Cardiac muscle cell (in vitro differentiated cells and primary cell): ENCODE results near the gene ERGIC3. TPM values are rescaled to one million over a fixed set of nuclear protein-coding genes. Genes with fewer than 3 reads are reported as not detected.
"Not testable (repeated sequence)": the region's sequence is repeated elsewhere in the genome, so short reads cannot be mapped to it uniquely, and the experiment has no call there.

ENCODE experiments used
- DNase-seq, 2 donors: peaks; one replicate each; pipeline versions ENCODE4 v3.0.0 to v3.0.0-alpha.2; 2010 to 2017; ENCODE audit warnings: low read depth in 1 of 2, low spot score in 1 of 2
- H3K27ac ChIP-seq: fragments of 200-600 bp; sonication (generic); 2 replicates; pipeline ENCODE4 v1.5.1; 2016
- H3K27me3 ChIP-seq: fragments of 200-600 bp; sonication (generic); 2 replicates; pipeline ENCODE4 v1.6.0; 2016; ENCODE audit warnings: control low read depth
- H3K36me3 ChIP-seq: fragments of 200-600 bp; sonication (generic); 2 replicates; pipeline ENCODE4 v1.5.1; 2016; ENCODE audit warnings: control low read depth
- H3K4me1 ChIP-seq: fragments of 200-600 bp; sonication (generic); 2 replicates; pipeline ENCODE4 v1.8.1; 2017; ENCODE audit warnings: low read depth, mild to moderate bottlenecking, mixed run types
- H3K4me3 ChIP-seq: fragments of 200-600 bp; sonication (generic); 2 replicates; pipeline ENCODE4 v1.5.1; 2016; ENCODE audit warnings: mild to moderate bottlenecking
- H3K9me3 ChIP-seq: fragments of 200-600 bp; sonication (generic); 2 replicates; pipeline ENCODE4 v1.5.1; 2017; ENCODE audit warnings: low read depth, mild to moderate bottlenecking, control low read depth
- polyA plus RNA-seq: library from polyadenylated mRNA; unstranded; fragments of >200 nt; fragmentation: Nextera tagmentation; extraction: Ambion mirVana; gene quantifications from 2 replicates; pipeline ENCODE4 v1.2.1, GENCODE V29; 2016
- total RNA-seq: library from RNA; depleted of rRNA; stranded (reverse); fragments of >200 nt; gene quantifications from 2 replicates; pipeline ENCODE4 v1.2.3, GENCODE V29; 2016
- TF ChIP-seq, protein P1 (sequence below): IDR thresholded peaks from 2 replicates; pipeline ENCODE4 v1.5.1; 2012; ENCODE audit warnings: low read depth, mild to moderate bottlenecking, low read length

The ERGIC3 gene
- total and polyA plus RNA-seq, 2 experiments from 2014 or later: 170 to 213 TPM

- H3K36me3 ChIP-seq: no peaks in the 10 kb centered on the region
- peak overlapping the region; percentile 25 for H3K27ac ChIP-seq
- H3K4me1 ChIP-seq: peaks cover 10% of the 10 kb centered on the region
- peak overlapping the region; percentile 72 for H3K4me3 ChIP-seq
- H3K27me3 ChIP-seq: no peaks in the 10 kb centered on the region
- no peaks in the 10 kb centered on the region for H3K9me3 ChIP-seq
- TF ChIP-seq, protein P1, sequence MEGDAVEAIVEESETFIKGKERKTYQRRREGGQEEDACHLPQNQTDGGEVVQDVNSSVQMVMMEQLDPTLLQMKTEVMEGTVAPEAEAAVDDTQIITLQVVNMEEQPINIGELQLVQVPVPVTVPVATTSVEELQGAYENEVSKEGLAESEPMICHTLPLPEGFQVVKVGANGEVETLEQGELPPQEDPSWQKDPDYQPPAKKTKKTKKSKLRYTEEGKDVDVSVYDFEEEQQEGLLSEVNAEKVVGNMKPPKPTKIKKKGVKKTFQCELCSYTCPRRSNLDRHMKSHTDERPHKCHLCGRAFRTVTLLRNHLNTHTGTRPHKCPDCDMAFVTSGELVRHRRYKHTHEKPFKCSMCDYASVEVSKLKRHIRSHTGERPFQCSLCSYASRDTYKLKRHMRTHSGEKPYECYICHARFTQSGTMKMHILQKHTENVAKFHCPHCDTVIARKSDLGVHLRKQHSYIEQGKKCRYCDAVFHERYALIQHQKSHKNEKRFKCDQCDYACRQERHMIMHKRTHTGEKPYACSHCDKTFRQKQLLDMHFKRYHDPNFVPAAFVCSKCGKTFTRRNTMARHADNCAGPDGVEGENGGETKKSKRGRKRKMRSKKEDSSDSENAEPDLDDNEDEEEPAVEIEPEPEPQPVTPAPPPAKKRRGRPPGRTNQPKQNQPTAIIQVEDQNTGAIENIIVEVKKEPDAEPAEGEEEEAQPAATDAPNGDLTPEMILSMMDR: no peak
- peak in 1 of 2 donors; percentile 19 for DNase-seq
These were observed 628 bp upstream of the ERGIC3 start for GRCh38 chr20:35541118-35541782.

DNA sequence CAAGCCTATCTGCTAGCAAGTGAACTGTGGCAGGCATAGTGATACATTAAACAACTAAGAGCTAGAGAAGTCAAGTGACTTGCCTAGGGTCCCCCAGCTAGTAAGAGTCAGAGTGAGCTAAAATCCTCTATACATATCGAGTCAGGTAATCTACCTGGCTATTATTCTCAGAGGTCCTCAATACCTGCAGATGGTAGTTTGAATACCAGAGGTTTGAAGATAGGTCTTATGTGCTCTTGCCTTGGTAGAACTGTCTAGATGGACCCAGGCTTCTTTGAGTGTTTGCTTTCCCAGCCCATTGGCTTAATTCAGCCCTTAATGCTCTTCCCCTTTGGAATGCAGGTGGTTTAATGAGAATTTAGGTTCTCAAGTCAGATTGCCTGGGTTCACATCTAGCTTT lies 1.1 kb downstream of the ERGIC3 start:
- no peaks in the 10 kb centered on the region for H3K9me3 ChIP-seq
- DNase-seq: no peak
- peaks cover 12% of the 10 kb centered on the region for H3K36me3 ChIP-seq
- H3K4me3 ChIP-seq: no peak overlapping the region
- TF ChIP-seq, protein P1: no peak
- H3K27me3 ChIP-seq: no peaks in the 10 kb centered on the region
- peaks cover 10% of the 10 kb centered on the region for H3K4me1 ChIP-seq
- H3K27ac ChIP-seq: no peak overlapping the region

DNA sequence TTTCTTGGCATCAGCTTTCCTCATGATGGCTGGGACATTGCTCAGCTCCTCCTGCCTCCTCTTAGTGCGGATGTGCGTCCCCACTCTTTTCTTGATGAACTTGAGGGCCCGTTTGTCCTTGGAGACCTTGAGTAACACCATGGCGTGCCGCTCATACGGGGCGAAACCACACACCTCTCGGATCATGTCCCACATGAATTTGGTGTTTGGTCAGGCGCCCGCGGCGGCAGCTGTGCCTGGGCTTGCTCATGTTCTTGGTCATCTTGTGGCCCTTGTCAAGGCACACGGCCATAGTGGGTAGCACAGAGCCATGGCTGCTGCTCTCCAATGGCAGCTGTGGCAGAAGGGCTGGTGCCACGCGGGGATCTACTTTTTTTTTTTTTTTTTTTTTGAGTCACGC lies 2.6 kb downstream of the ERGIC3 start:
- Histone ChIP-seq H3K4me1 (peaks cover 10% of the 10 kb centered on the region), H3K27me3 (no peaks in the 10 kb centered on the region), H3K9me3 (no peaks in the 10 kb centered on the region), H3K36me3 (peaks cover 27% of the 10 kb centered on the region), H3K27ac (no peak overlapping the region), H3K4me3 (no peak overlapping the region)
- no peak for DNase-seq
- TF ChIP-seq, protein P1: no peak

DNA sequence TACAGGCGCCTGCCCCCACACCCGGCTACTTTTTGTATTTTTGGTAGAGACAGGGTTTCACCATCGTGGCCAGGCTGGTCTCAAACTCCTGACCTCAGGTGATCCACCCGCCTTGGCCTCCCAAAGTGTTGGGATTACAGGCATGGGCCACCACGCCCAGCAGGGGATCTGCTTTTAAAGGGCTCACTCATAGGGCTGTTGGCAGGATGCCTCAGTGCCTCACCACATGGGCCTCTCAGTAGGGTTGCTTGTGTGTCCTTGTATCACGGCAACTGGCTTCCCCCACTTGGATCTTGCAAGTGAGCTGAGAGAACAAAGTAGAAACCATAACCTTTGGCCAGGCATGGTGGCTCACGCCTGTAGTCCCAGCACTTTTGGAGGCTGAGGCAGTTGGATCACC lies 3.1 kb downstream of the ERGIC3 start:
- peaks cover 32% of the 10 kb centered on the region for H3K36me3 ChIP-seq
- H3K27me3 ChIP-seq, H3K4me1 ChIP-seq, H3K9me3 ChIP-seq, H3K4me3 ChIP-seq, H3K27ac ChIP-seq: not testable (repeated sequence)
- peak in 1 of 2 donors; percentile 23 for DNase-seq

DNA sequence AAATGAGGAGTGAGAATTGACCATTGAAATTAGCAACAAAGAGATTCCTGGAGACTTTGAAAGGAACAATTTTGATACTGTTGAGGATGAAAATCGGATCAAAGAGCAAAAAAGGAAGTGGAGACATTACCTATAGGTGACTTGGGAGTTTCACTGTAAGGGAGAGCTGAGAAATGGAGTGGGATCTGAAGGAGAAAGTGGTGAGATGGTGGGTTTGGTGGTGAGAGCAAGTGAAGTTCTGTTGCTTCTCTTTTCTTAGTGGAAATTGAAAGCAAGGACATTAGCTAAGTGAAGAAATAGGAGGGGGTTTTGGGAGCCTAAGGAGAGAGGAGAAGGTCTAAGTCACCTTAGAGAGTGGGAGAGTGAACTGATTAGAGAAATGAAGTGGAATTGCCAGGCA lies 4.2 kb downstream of the ERGIC3 start:
- H3K36me3 ChIP-seq: peaks cover 34% of the 10 kb centered on the region
- H3K4me1 ChIP-seq: peaks cover 5% of the 10 kb centered on the region
- no peak overlapping the region for H3K27ac ChIP-seq
- H3K9me3 ChIP-seq: no peaks in the 10 kb centered on the region
- DNase-seq: no peak
- H3K4me3 ChIP-seq: no peak overlapping the region
- TF ChIP-seq, protein P1: no peak
- H3K27me3 ChIP-seq: no peaks in the 10 kb centered on the region

DNA sequence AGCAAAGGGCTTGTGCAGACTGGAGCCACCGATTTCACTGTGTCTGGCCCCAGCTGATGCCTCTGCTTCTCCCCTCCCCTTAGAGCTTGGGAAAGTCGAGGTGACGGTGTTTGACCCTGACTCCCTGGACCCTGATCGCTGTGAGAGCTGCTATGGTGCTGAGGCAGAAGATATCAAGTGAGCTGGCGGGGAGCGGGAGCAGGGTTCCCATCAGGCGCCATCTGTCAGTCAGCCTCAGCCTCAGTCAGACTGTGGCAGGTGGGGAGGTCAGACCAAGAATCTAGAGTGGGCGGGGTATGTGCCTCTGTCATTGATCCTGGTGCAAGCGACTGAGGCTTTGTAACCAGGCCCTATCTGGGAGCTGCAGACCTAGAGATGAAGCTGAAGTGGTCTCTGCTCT lies 5.5 kb downstream of the ERGIC3 start:
- no peaks in the 10 kb centered on the region for H3K4me1 ChIP-seq
- no peaks in the 10 kb centered on the region for H3K27me3 ChIP-seq
- peaks cover 34% of the 10 kb centered on the region for H3K36me3 ChIP-seq
- H3K4me3 ChIP-seq: no peak overlapping the region
- no peak overlapping the region for H3K27ac ChIP-seq
- H3K9me3 ChIP-seq: no peaks in the 10 kb centered on the region
- TF ChIP-seq, protein P1: no peak
- no peak for DNase-seq
